Coronary artery (tissue), 2 donors: ENCODE measurements around the gene PRR36.

Source experiments
- DNase-seq: peaks from one replicate; pipeline ENCODE4 v3.0.0-alpha.2; 2017; ENCODE audit warnings: low spot score
- H3K27ac ChIP-seq, 2 donors: fragments of 200-600 bp; sonication (generic); one replicate each; pipeline ENCODE4 v1.5.1; 2016 to 2019
- H3K4me3 ChIP-seq: fragments of 200-600 bp; sonication (generic); 2 replicates; pipeline ENCODE4 v1.5.1; 2016; ENCODE audit warnings: mild to moderate bottlenecking, moderate library complexity
- TF ChIP-seq, protein P1 (sequence below): fragments of 200-600 bp; sonication (generic); IDR thresholded peaks from one replicate; pipeline ENCODE4 v1.5.1; 2019; ENCODE audit warnings: antibody characterized with exemption

Gene PRR36

DNA sequence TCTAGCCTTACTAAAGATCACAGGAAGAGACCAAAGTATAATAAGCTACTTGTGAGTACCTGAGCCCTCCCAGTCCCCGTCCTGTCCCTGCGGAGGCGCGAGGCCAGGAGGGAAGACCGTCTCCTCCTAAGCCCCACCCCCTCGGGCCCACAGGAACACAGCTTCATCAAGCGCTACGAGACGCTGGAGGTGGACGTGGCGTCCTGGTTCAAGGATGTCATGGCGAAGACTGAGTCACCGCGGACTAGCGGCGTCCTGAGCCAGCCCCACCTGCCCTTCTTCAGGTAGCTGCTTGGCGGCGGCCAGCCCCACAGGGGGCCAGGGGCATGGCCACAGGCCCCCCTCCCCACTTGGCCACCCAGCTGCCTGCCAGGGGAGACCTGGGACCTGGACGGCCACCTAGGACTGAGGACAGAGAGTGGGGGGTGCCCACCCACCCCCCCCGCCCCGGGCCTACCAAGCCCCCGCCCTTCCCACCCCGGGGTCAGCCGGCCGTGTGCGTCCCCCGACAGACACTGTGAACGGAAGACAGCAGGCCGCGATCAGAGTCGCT is 38.0 kb upstream of the PRR36 start:
- no peak overlapping the region for H3K27ac ChIP-seq

DNA sequence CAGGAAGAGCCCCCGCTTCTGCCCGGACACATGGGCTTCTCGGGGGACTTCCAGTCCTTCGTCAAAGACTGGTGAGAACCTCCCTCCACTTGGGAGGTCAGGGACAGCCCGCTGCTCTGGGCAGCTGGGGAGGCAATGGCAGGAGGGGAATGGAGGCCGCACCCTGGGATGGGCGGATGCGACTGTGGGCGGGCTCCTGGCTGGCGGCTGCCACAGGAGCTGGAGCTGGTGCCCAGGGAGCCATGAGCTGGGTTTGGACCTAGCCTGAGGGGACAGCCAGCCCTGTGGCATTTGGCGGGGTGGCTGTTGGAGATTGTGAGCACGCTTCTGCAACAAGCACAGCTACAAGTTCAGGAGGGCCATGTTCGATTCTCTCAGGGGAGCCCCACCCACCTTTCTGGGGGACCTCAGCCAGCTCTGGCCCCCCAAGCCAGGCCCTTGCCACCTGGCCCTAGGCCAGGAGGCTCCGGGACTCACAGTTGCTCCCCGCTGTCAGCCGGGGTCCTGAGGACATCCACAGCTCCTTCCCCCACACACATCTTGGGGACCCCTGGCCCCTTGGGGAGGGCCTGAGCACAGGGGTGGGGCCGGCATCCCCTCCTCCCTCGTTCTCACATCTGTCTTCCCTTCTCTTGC is 37.4 kb upstream of the PRR36 start:
- no peak overlapping the region for H3K27ac ChIP-seq
- H3K4me3 ChIP-seq, result no peak overlapping the region
- TF ChIP-seq, protein P1, sequence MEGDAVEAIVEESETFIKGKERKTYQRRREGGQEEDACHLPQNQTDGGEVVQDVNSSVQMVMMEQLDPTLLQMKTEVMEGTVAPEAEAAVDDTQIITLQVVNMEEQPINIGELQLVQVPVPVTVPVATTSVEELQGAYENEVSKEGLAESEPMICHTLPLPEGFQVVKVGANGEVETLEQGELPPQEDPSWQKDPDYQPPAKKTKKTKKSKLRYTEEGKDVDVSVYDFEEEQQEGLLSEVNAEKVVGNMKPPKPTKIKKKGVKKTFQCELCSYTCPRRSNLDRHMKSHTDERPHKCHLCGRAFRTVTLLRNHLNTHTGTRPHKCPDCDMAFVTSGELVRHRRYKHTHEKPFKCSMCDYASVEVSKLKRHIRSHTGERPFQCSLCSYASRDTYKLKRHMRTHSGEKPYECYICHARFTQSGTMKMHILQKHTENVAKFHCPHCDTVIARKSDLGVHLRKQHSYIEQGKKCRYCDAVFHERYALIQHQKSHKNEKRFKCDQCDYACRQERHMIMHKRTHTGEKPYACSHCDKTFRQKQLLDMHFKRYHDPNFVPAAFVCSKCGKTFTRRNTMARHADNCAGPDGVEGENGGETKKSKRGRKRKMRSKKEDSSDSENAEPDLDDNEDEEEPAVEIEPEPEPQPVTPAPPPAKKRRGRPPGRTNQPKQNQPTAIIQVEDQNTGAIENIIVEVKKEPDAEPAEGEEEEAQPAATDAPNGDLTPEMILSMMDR, result no peak
- no peak for DNase-seq

More for the DNA sequence above, 38.0 kb upstream of the PRR36 start:
- DNase-seq, result no peak
- H3K4me3 ChIP-seq, result no peak overlapping the region
- TF ChIP-seq, protein P1, result no peak

DNA sequence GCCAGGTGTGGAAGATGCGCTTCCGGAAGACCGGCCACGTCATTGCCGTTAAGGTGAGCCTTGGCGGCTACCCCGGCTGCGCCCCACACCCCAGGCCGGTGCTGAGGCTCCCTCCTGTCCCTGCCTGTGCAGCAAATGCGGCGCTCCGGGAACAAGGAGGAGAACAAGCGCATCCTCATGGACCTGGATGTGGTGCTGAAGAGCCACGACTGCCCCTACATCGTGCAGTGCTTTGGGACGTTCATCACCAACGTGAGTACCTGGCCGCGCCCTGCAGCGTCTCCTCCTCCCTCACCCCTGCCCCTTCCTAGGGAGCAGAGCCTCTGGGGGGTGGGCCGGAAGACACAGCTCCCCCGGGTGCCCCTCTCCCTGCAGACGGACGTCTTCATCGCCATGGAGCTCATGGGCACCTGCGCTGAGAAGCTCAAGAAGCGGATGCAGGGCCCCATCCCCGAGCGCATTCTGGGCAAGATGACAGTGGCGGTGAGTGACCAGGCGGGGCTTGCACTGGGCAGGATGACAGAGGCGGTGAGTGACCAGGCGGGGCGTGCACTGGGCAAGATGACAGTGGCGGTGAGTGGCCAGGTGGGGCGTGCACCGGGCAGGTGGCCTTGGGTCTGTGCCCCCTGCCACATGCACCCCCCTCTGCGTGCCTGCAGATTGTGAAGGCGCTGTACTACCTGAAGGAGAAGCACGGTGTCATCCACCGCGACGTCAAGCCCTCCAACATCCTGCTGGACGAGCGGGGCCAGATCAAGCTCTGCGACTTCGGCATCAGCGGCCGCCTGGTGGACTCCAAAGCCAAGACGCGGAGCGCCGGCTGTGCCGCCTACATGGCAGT is 36.4 kb upstream of the PRR36 start:
- no peak for DNase-seq
- TF ChIP-seq, protein P1, result no peak
- H3K4me3 ChIP-seq, result no peak overlapping the region

DNA sequence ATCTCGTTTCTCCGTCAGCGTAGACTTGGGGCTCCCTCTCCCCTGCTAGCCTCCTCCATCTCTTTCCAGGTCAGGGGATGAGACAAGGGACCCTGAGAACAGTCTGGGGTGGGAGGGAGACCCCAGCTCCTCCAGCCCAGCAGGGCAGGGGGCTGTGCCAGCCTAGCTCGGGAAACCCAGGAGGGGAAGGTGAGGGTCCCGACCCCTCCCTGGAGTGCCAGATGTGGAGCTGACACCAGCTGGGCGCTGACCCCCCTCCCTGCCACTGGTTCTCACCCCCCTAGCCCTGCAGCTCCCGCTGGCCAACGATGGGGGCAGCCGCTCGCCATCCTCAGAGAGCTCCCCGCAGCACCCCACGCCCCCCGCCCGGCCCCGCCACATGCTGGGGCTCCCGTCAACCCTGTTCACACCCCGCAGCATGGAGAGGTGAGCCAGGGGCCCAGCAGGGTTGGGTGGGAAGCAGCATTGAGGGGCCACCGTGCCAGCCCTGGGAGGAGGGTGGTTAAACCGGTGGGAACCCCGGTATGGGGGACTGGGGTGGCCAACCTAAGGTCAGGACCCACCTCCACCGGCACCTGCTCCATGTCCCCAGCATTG is 35.4 kb upstream of the PRR36 start:
- TF ChIP-seq, protein P1, result no peak
- Histone ChIP-seq H3K27ac (no peak overlapping the region), H3K4me3 (no peak overlapping the region)
- no peak for DNase-seq

More for the DNA sequence above, 36.4 kb upstream of the PRR36 start:
- H3K27ac ChIP-seq, result no peak overlapping the region

DNA sequence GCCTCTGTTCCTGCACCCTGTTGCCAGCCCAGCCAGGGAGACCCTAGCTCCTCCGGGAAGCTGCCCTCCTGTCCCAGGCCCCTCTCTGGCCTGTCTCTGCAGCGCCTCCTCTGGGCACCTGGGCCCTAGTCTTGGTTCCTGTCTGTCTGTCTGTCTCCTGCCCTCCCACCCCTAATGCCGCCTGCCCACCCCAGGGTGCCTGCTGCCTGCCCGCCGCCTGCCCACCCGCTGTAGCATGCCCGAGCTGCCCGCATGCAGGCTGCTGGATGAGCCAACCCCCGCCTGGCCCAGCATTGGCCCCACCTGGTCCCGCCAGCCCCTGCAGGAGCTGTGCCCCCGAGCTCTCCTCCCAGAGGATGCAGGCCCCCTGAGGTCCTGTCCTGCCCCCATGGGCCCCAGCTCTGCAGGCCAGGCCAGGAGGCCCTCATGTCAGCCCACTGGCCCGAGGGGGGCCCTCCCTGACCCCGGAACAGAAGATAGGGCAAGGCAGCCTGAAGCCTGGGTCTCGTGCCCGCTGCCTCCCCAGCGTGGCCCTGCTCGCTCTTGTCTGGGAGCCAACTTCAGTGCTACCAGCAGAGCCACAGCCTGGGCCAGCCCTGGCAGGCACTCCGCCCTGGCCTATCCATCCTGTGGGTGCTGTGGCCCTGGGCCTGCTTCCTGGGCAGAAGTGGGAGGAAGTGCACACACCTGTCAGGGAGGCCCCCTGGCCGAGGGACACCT is 34.7 kb upstream of the PRR36 start:
- no peak for DNase-seq

DNA sequence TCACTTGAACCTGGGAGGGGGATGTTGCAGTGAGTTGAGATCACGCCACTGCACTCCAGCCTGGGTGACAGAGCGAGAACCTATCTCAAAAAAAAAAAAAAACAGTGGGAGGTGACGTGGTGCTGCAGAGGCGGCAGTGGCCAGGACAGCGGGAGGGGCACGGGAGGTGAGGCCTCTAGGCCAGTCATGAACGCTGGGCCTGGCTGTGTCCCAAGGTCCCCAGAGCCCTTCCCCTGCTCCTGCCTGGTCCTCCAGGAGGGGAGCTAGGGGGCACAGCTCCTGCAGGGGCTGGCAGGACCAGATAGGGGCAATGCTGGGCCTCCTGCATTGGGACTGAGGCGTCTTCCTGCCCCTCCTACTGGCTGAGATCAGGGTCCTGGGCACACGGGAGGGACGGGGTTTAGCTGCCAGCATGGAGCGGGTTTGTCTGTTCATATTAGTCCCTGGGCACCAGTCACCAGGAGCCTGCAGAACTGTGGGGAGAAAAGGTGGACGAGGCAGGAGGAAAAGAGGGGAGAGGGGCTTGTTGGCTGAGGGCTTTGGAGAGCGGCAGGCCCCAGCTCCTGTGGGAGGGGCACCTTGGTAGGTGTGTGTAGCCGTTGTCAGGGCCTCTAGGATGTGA is 34.0 kb upstream of the PRR36 start:
- H3K4me3 ChIP-seq, result no peak overlapping the region
- TF ChIP-seq, protein P1, result no peak
- no peak overlapping the region for H3K27ac ChIP-seq
- no peak for DNase-seq

More for the DNA sequence above, 34.7 kb upstream of the PRR36 start:
- Histone ChIP-seq H3K4me3 (no peak overlapping the region), H3K27ac (no peak overlapping the region)
- TF ChIP-seq, protein P1, result no peak
